Osteoblast (primary cell): ENCODE data around the gene BCAS3. TPM values are rescaled to one million over a fixed set of nuclear protein-coding genes. Genes with fewer than 3 reads are reported as not detected.

Source experiments
- DNase-seq: peaks from one replicate; pipeline ENCODE4 v3.0.0; 2011; ENCODE audit warnings: low spot score, mixed read lengths; ENCODE audit not compliant: insufficient read length; ENCODE audit errors: missing footprints
- H2AFZ ChIP-seq: 2 replicates; pipeline ENCODE4 v1.6.0; 2011; ENCODE audit warnings: mild to moderate bottlenecking, low read length
- H3K27ac ChIP-seq: 2 replicates; pipeline ENCODE4 v1.5.1; 2011; ENCODE audit warnings: mild to moderate bottlenecking, low read depth, low read length, moderate library complexity
- H3K27me3 ChIP-seq: 2 replicates; pipeline ENCODE4 v1.6.0; 2012; ENCODE audit warnings: mild to moderate bottlenecking, control low read depth, inconsistent platforms, low read length, moderate library complexity; ENCODE audit not compliant: insufficient read depth
- H3K36me3 ChIP-seq: 2 replicates; pipeline ENCODE4 v1.5.1; 2011; ENCODE audit warnings: mild to moderate bottlenecking, low read length, control low read depth, moderate library complexity; ENCODE audit not compliant: insufficient read depth
- H3K4me1 ChIP-seq: 2 replicates; pipeline ENCODE4 v1.5.1; 2011; ENCODE audit warnings: mild to moderate bottlenecking, low read length, control low read depth, moderate library complexity; ENCODE audit not compliant: insufficient read depth
- H3K4me2 ChIP-seq: 2 replicates; pipeline ENCODE4 v1.6.0; 2011; ENCODE audit warnings: mild to moderate bottlenecking, low read length; ENCODE audit not compliant: insufficient read depth
- H3K4me3 ChIP-seq: fragments of 200-600 bp; sonication (generic); 3 replicates; pipeline ENCODE4 v1.5.1; 2012; ENCODE audit warnings: mild to moderate bottlenecking, low read length, inconsistent platforms; ENCODE audit not compliant: insufficient read depth
- H3K79me2 ChIP-seq: 2 replicates; pipeline ENCODE4 v1.6.0; 2012; ENCODE audit warnings: mild to moderate bottlenecking, low read length, control low read depth, inconsistent platforms; ENCODE audit not compliant: insufficient read depth
- H3K9me3 ChIP-seq: 2 replicates; pipeline ENCODE4 v1.5.1; 2011; ENCODE audit warnings: low read depth, low read length, control low read depth
- H4K20me1 ChIP-seq: 2 replicates; pipeline ENCODE4 v1.6.0; 2012; ENCODE audit warnings: mild to moderate bottlenecking, low read length, control low read depth; ENCODE audit not compliant: insufficient read depth
- total RNA-seq: library from RNA; depleted of rRNA; stranded (reverse); fragments of >200 nt; gene quantifications from 2 replicates; pipeline ENCODE4 v1.2.3, GENCODE V29; 2012
- TF ChIP-seq, protein P1 (sequence below): IDR thresholded peaks from 2 replicates; pipeline ENCODE4 v1.5.1; 2011; ENCODE audit warnings: mild to moderate bottlenecking, low read depth, low read length, moderate library complexity; ENCODE audit errors: extremely low read depth

Gene BCAS3
- total RNA-seq, 1 donor = 31.5 TPM

DNA sequence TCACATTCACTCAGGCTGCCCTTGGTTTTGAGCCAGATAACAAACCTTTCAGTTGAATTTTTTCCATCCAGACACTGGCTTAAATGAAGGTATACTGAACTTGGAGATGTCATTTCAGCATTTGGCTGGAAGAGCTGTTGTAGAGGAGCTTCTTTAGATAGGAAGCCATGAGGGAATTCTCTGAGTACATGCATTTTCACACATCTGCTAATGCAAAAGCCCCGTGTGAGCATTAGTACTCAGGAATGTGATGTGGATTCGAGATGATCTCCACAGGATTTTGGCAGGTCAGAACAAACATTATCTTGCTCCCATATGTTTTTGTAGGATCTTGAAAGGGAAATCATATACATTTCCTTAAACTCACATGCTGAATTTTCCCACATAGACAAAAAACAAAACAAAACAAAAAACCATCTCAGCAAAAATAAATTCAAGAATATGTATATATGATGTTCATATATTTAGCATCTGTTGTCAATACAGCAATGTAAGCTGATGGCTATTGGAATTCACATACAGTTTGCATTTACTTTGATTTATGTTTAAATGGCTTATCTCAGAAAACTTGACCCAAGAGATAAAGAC, 444.8 kb downstream of the BCAS3 start:
- no peak for DNase-seq
- no peak overlapping the region for H2AFZ ChIP-seq

DNA sequence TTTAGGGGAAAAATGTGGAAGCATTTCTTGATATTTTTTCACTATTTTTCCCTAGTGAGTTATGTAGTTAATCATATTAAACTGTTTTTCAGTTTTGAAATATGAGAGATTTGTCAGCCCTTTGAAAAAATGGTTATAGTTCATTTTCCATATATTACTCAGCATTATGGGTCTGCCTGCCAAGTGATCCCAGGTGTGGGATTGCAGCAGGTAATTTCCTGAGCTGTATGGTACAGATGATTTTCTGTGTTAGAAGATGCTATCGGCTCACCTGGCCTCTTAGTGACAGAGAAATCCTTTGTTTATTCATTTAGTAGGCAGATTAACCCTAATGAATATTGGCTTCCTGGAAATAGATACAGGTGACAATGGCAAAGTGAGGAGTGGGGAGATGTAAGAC, 446.9 kb downstream of the BCAS3 start:
- H2AFZ ChIP-seq = no peak overlapping the region
- H3K4me3 ChIP-seq = no peak overlapping the region
- no peaks in the 10 kb centered on the region for H4K20me1 ChIP-seq
- no peak overlapping the region for H3K4me2 ChIP-seq
- H3K4me1 ChIP-seq = peaks cover 21% of the 10 kb centered on the region
- no peak for DNase-seq
- no peak overlapping the region for H3K27ac ChIP-seq
- TF ChIP-seq, protein P1, sequence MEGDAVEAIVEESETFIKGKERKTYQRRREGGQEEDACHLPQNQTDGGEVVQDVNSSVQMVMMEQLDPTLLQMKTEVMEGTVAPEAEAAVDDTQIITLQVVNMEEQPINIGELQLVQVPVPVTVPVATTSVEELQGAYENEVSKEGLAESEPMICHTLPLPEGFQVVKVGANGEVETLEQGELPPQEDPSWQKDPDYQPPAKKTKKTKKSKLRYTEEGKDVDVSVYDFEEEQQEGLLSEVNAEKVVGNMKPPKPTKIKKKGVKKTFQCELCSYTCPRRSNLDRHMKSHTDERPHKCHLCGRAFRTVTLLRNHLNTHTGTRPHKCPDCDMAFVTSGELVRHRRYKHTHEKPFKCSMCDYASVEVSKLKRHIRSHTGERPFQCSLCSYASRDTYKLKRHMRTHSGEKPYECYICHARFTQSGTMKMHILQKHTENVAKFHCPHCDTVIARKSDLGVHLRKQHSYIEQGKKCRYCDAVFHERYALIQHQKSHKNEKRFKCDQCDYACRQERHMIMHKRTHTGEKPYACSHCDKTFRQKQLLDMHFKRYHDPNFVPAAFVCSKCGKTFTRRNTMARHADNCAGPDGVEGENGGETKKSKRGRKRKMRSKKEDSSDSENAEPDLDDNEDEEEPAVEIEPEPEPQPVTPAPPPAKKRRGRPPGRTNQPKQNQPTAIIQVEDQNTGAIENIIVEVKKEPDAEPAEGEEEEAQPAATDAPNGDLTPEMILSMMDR = no peak
- H3K9me3 ChIP-seq = no peaks in the 10 kb centered on the region
- no peaks in the 10 kb centered on the region for H3K79me2 ChIP-seq
- no peaks in the 10 kb centered on the region for H3K27me3 ChIP-seq
- H3K36me3 ChIP-seq = no peaks in the 10 kb centered on the region

More for the DNA sequence above, 444.8 kb downstream of the BCAS3 start:
- no peaks in the 10 kb centered on the region for H3K36me3 ChIP-seq
- TF ChIP-seq, protein P1 = no peak
- H3K4me3 ChIP-seq = no peak overlapping the region
- no peaks in the 10 kb centered on the region for H3K27me3 ChIP-seq
- no peaks in the 10 kb centered on the region for H3K79me2 ChIP-seq
- H3K9me3 ChIP-seq = no peaks in the 10 kb centered on the region
- H3K4me1 ChIP-seq = peaks cover under 1% of the 10 kb centered on the region
- H4K20me1 ChIP-seq = no peaks in the 10 kb centered on the region
- H3K27ac ChIP-seq = no peak overlapping the region
- H3K4me2 ChIP-seq = no peak overlapping the region

DNA sequence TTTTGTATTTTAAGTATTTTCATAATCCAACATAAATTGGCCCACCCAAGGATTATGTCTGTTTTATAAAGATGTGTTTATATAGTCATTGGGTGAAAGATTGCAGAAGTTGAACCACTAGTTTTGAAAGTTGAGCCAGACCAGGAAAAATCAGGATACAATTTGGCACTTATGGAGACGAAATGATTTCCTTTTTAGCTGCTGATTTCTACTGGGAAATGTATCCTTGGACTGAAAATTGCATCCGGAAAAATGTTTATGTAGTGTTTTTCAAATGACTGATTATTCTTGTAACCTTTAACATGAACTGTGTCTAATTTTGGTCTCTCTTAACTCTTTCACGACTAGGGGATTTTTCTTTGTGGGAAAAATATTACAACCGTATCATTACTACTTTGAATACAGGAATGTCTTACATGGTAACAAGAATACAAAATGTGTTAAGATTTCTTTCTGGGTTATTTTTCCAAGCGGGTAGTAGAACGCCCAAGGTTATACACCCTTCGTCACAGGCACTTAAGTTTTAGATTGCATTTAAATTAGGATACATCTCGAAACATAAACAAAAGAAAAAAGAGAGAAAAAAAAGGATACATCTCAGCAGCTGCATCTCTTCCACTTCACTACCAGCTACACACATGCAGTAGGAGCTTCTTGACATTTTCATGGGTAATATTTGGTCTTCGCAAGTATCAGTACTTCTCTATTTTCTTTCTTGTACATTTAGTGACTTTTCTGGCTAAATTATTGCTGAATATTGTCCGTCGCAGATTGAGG, 449.0 kb downstream of the BCAS3 start:
- Histone ChIP-seq H4K20me1 (no peaks in the 10 kb centered on the region), H3K9me3 (no peaks in the 10 kb centered on the region), H3K36me3 (no peaks in the 10 kb centered on the region), H2AFZ (no peak overlapping the region), H3K79me2 (no peaks in the 10 kb centered on the region), H3K4me2 (peak overlapping the region; percentile 0), H3K4me3 (no peak overlapping the region), H3K27me3 (no peaks in the 10 kb centered on the region), H3K27ac (no peak overlapping the region), H3K4me1 (peaks cover 21% of the 10 kb centered on the region)
- TF ChIP-seq, protein P1 = no peak
- no peak for DNase-seq

DNA sequence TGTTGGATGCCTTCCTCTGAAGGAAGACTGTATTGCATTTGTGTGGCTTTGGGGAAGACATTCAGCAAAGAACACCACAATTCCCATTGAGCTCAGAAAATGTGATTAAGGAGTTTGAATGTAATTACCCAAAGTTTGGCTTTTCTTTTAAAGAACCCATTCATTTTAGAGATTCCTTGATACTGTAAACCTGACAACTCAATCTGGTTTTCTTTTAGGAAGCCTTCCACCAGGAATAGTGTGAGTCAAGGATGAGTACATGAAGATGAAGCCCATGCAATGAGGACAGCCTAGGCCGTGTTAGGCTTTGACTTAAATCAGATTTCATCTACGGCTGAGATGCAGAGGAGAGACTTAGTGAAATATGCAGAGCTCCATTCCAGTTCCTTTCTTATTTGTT, 450.3 kb downstream of the BCAS3 start:
- no peaks in the 10 kb centered on the region for H3K79me2 ChIP-seq
- H4K20me1 ChIP-seq = no peaks in the 10 kb centered on the region
- H3K4me2 ChIP-seq = peak overlapping the region; percentile 24
- TF ChIP-seq, protein P1 = no peak
- no peak overlapping the region for H3K4me3 ChIP-seq
- no peaks in the 10 kb centered on the region for H3K27me3 ChIP-seq
- H2AFZ ChIP-seq = no peak overlapping the region
- DNase-seq = no peak
- peaks cover 21% of the 10 kb centered on the region for H3K4me1 ChIP-seq
- H3K27ac ChIP-seq = peak overlapping the region; percentile 74
- H3K36me3 ChIP-seq = no peaks in the 10 kb centered on the region
- H3K9me3 ChIP-seq = no peaks in the 10 kb centered on the region
